ENCODE results near the gene CALHM6. TPM values are rescaled to one million over a fixed set of nuclear protein-coding genes. Genes with fewer than 3 reads are reported as not detected.

CALHM6 gene
- total and polyA plus RNA-seq, 9 of the 15 experiments (the other 6 are each of a cell fraction or from before 2014, with no cell fraction given) = 0.24 TPM; not detected in 8

- no peak for TF ChIP-seq SRSF3 (IDR thresholded peaks at IDR 0.05; ENCODE audit: insufficient read depth, low read length)
- no peak for TF ChIP-seq CXXC5 (CRISPR knock-in tag; IDR thresholded peaks at IDR 0.05)
- TF ChIP-seq CEBPZ (IDR thresholded peaks at IDR 0.05; ENCODE audit: borderline replicate concordance, low read depth, low read length) = no peak
Observed at GRCh38 chr6:116413357-116413756, 47.8 kb upstream of the CALHM6 start (continued).

- Histone ChIP-seq H3K9me3 (replicated peaks; ENCODE audit: control insufficient read depth, insufficient read depth, low read depth, low read length) (no peaks in the 10 kb centered on the region; the same call in 1 of the 2 replicates), H2AFZ (ENCODE audit: low read depth, low read length) (no peak overlapping the region; the same call in 1 of the 2 replicates), H3K27ac (ENCODE audit: extremely low read depth, low read depth, low read length) (no peak overlapping the region), H3K4me2 (ENCODE audit: insufficient read depth, low read length) (no peak overlapping the region), H3K27me3 (ENCODE audit: control insufficient read depth in 2 of 2, insufficient read depth in 2 of 2, low read length in 2 of 2) (no peaks in the 10 kb centered on the region), H3K79me2 (ENCODE audit: control insufficient read depth, insufficient read depth, low read length) (no peaks in the 10 kb centered on the region), H3K4me1 (replicated peaks in 1 of 2; ENCODE audit: control insufficient read depth in 2 of 2, insufficient read depth in 2 of 2, low read length in 2 of 2) (no peaks in the 10 kb centered on the region), H3K9me1 (ENCODE audit: control insufficient read depth, insufficient read depth, low read length) (no peaks in the 10 kb centered on the region), H3K9ac (ENCODE audit: insufficient read depth in 1 of 2, low read depth in 2 of 2, low read length in 2 of 2) (no peak overlapping the region), H4K20me1 (replicated peaks; ENCODE audit: control insufficient read depth, insufficient read depth, low read length) (no peaks in the 10 kb centered on the region), H3K36me3 (ENCODE audit: control insufficient read depth, insufficient read depth, low read length) (no peaks in the 10 kb centered on the region), H3K4me3 (no peak overlapping the region)
- in situ Hi-C loops (cut with MboI) = no loop called here
- BruUV-seq (replicated peaks) = no TSS peak
- ATAC-seq (no peak), FAIRE-seq (no peak), DNase-seq (ENCODE audit: extremely low read depth in 1 of 4, low spot score in 3 of 4) (no peak)
- ChIA-PET CTCF (ENCODE audit: low intra/inter-chr PET ratio) (no interaction called here), POLR2A (no interaction called here)
- intact Hi-C loops (cut with micrococcal nuclease) = no loop called here
- WGBS (ENCODE audit: insufficient coverage, low coverage, missing lambda C conversion rate) = 8% methylated on average over 3 of the region's 3 CpGs
- TF ChIP-seq GATAD2A (IDR thresholded peaks at IDR 0.05) = no peak
- no peak for TF ChIP-seq ZNF324 (CRISPR knock-in tag; IDR thresholded peaks at IDR 0.05)
- TF ChIP-seq FOXO4 (CRISPR knock-in tag; IDR thresholded peaks at IDR 0.05) = no peak
- no peak for TF ChIP-seq ZNF280A (IDR thresholded peaks at IDR 0.05; ENCODE audit: low read depth, partially characterized antibody)
- no peak for TF ChIP-seq ZKSCAN8 (CRISPR knock-in tag; IDR thresholded peaks at IDR 0.05)
- no peak for TF ChIP-seq HSF4 (CRISPR knock-in tag; IDR thresholded peaks at IDR 0.05; ENCODE audit: borderline replicate concordance)
- TF ChIP-seq SRSF9 (IDR thresholded peaks at IDR 0.05; ENCODE audit: borderline replicate concordance, low read depth, low read length) = no peak
Observed at GRCh38 chr6:116417661-116418060, 43.5 kb upstream of the CALHM6 start.
